GM13976 (cell line): ENCODE results near the gene PCCB.
"Not testable (repeated sequence)": the region's sequence is repeated elsewhere in the genome, so short reads cannot be mapped to it uniquely, and the experiment has no call there.

Experiments used
- DNase-seq: peaks from one replicate; pipeline ENCODE4 v3.0.0; 2012; ENCODE audit warnings: low spot score
- in situ Hi-C: fragments of 300-500 bp; cut with MboI; formaldehyde crosslinking; loops from one replicate; pipeline ENCODE4 v1.12.0; 2022; ENCODE audit warnings: low sequenced_read_pairs, mixed read lengths, inconsistent platforms; ENCODE audit not compliant: unreplicated experiment
- TF ChIP-seq, protein P1 (sequence below): IDR thresholded peaks from 2 replicates; pipeline ENCODE4 v1.5.1; 2012; ENCODE audit warnings: borderline replicate concordance, mild to moderate bottlenecking; ENCODE audit not compliant: insufficient read depth; ENCODE audit errors: extremely low read depth, missing control alignments, control extremely low read depth

PCCB gene

DNA sequence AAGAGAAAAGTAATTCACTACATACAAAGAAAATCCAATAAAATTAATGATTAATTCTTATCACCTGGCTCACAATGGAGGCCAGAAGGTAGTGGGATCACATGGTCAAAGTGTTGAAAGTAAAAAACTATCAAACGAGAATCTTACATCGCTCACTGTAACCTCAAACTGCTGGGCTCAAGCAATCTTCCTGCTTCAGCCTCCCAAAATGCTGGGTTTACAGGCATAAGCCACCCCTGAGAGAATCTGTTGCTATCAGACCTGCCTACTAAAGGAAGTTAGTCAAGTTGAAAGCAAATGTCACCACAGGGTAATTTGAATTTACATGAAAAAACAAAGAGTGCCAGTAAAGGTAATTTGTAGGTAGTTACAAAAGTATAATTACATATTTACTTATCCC, 103.3 kb downstream of the PCCB start:
- peak; percentile 37 for DNase-seq
- in situ Hi-C loops: no loop called here
- TF ChIP-seq, protein P1, sequence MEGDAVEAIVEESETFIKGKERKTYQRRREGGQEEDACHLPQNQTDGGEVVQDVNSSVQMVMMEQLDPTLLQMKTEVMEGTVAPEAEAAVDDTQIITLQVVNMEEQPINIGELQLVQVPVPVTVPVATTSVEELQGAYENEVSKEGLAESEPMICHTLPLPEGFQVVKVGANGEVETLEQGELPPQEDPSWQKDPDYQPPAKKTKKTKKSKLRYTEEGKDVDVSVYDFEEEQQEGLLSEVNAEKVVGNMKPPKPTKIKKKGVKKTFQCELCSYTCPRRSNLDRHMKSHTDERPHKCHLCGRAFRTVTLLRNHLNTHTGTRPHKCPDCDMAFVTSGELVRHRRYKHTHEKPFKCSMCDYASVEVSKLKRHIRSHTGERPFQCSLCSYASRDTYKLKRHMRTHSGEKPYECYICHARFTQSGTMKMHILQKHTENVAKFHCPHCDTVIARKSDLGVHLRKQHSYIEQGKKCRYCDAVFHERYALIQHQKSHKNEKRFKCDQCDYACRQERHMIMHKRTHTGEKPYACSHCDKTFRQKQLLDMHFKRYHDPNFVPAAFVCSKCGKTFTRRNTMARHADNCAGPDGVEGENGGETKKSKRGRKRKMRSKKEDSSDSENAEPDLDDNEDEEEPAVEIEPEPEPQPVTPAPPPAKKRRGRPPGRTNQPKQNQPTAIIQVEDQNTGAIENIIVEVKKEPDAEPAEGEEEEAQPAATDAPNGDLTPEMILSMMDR: no peak

DNA sequence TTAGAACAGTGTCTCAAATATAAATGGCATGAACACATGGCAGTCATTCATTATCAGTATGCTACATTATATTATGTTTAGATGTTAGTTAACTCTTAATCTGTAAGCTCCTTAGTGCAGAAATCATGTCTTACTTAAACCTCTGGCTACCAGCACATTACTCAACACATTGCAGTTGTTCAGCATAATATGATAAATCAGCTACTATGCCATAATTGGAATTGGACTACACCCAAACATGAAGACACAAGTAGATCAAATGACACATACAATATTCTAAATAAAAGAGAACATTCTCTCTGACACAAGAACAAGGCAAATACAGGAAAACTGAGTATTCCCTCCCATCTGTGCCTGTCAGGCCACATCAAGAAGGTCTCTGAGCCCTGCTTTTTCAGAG, 116.1 kb downstream of the PCCB start:
- in situ Hi-C loops: no loop called here
- TF ChIP-seq, protein P1: no peak
- no peak for DNase-seq

DNA sequence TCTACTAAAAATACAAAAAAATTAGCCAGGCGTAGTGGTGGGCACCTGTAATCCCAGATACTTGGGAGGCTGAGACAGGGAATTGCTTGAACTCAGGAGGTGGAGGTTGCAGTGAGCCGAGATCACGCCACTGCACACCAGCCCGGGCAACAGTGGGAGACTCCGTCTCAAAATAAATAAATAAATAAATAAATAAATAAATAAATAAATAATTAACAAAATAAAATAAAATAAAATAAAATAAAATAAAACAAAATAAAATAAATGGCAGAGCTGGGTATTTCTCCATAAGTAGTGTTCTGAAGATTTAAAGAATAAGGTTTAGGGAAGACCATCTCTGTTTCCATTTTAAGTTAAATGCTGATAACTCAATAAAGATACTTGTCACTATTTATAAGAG, 125.7 kb downstream of the PCCB start:
- in situ Hi-C loops: loop anchor here (25.0 kb wide), 2 partner anchors 362 to 637 kb away; no protein-coding TSS in a partner anchor
- not testable (repeated sequence) for DNase-seq

DNA sequence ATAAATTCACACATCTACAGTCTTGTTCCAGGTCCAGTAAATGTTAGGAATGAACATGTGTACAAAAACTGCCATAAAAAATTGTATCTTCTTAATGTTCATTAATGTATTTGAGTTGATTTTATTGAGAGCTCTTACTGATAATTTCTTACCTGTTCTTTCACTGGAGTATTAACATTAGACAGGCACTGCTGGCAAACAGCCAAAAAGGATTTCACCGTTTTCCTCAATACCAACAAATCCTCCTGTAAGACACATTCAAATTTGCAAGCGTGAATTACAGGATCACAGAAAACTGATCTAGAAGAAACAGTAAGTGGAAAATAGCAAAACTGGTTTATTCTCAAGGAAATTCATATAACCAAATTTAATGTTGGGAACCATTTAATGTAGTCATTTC, 127.4 kb downstream of the PCCB start:
- DNase-seq: no peak
- in situ Hi-C loops: loop anchor here (25.0 kb wide), 2 partner anchors 360 to 635 kb away; no protein-coding TSS in a partner anchor
- TF ChIP-seq, protein P1: no peak

DNA sequence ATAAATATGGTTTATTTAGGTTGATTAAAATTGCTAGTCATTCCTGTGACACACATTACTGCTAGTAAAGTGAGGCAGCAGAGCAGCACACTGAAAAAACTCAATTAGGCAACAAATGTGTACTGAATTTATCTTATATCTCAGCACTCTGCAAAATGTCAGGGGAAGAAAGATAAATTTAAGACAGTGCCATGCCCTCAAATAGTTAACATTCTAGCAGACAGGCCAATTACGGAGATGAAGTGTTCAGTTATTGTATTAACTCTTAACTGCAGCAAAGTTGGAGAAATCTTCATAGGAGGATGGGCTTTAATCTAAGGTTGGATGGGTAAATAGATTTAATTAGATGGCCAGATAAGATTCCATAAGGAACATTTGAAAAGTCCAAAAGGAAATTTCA, 127.9 kb downstream of the PCCB start:
- in situ Hi-C loops: loop anchor here (25.0 kb wide), 2 partner anchors 359 to 634 kb away; no protein-coding TSS in a partner anchor
- TF ChIP-seq, protein P1: no peak
- no peak for DNase-seq
